HG03432 (cell line): Measurements from ENCODE around the gene SERPINA12.
"Not testable (repeated sequence)": the region's sequence is repeated elsewhere in the genome, so short reads cannot be mapped to it uniquely, and the experiment has no call there.

Source experiments
- ATAC-seq: cut with Tn5 transposase; IDR thresholded peaks from one replicate; pipeline ENCODE4 v1.9.1; 2021; ENCODE audit warnings: mild to moderate bottlenecking, moderate library complexity; ENCODE audit not compliant: unreplicated experiment

Gene SERPINA12

DNA sequence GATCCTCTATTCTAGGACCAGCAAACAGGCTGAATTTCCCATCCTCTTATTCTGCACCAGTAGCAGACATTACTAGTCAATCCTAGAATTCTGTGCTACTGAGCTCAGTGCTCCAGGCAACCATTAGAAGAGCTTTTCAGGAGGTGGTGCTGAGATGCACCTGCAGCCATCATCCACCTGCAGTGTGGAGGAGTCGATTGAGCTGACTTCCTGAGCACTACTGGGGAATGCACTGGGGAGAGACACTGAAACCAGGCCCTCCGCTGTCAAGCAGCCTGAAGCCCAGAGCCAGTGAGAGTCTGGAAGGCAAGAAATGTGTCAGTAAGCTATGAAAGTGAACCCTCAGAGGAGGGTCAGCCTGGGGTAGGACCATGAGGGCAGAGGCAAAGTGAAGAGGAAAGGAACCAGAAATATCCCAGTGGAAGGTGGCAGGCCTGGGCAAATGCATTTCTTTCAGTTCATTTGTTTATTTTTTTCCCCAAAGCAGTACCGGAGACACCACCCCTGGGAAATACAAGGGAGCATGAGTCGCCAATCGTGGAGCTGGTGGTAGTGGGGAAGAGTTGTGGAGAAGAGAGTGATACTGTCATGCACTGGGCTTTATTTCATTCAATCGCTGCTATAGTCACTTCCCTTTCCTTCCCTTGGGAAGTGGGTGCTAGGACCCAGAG is 28.9 kb upstream of the SERPINA12 start:
- no peak for ATAC-seq

- ATAC-seq, result no peak
Observed at GRCh38 chr14:94536836-94537235, 27.6 kb upstream of the SERPINA12 start.

DNA sequence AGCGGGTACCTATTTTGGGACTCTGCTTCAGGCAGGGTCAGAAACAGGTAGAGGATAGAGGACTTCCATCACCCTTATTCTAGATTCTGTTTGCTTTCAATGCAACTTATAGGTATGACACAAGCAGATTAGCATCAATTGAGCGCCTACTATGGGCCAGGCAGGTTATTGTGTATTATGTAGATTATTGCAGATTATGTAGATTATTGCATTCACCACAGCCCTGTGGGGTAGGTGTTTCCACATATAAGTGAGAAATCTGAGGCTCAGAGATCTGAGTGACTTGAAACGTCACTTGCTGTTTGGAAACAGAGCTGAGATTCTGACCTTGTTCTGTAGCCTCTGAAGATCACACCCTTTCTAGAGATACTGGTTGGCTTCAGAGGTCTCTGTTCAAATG is 26.2 kb upstream of the SERPINA12 start:
- no peak for ATAC-seq

DNA sequence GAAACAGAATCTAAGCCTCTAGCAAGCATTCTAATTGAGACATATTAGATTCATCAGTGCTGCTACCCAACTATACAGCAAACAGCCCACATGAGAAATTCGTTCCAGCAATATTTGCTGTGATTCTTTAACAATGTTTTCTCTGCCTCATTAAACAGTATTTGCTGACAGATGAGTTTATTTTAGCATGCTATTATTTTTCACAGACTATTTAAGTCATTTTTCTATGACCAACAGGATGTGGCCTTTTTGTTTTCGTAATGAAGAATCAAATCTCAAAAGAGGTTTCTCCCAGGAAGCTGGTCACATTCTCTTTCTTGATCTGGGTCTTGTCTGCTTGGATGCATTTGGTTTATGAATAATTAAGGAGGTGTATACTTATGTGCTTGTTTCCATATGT is 23.2 kb upstream of the SERPINA12 start:
- ATAC-seq, result no peak

- no peak for ATAC-seq
Observed at GRCh38 chr14:94531187-94531586, 21.9 kb upstream of the SERPINA12 start.

- no peak for ATAC-seq
Observed at GRCh38 chr14:94524093-94524492, 14.8 kb upstream of the SERPINA12 start.

- no peak for ATAC-seq
Observed at GRCh38 chr14:94523265-94523664, 14.0 kb upstream of the SERPINA12 start.

DNA sequence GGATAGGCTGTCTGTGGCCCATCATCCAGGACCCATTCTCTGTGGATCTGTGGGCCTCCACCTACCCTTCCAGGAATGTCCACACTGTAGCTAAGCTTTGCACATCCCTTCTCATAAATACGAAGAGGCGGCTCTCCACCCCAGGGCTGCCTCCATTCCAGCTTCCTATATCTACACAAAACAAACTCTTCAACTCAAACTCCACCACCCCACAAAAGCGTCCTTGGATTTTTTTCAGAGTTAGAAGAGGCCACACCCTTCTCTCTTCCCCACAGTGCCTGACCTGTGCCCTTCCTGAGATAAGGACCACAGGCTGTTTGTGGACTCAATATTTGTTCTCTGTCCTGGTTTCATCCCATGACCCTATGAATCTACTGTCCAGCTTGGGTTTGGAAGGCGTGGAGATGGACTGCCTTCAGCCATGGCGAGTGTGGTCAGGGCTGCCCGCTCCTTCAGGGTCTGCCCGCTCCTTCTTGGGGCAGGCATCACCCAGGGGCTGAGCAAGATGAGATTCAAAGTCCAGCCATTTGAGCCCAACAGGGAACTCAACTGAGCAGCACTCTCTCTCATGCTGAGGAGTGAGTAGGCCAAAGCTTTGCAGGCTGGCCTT is 13.0 kb upstream of the SERPINA12 start:
- no peak for ATAC-seq

- ATAC-seq, result no peak
Observed at GRCh38 chr14:94521375-94522114, 12.3 kb upstream of the SERPINA12 start.

DNA sequence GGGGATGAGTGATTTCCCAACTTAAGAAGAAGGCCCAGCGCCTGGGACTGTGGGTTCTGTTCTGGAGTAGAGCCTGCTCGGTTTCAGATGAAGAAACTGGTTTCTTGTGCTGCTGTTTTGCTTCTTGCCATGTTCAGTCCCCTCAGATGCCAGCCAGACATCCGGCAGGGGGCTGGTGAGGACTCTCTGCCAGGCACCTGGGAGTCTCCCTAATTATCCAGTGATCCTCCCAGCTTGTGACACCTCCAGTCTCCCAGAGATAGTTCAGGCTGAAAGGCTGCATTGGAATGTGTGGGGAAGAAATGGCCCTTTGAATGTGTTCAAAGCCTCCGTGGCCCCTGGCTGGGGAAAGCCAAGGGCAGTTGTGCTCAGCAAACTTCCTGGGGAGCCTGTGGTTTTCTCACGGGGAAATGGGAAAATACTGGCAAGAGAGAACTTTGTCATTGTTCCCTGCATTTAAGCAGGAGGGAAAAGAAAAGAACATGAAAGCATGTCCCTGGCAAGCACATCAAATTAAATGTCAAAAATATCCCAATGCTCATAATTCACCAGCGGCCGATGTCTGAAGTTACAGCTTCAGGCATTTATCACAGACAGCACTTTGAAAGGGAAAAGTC is 8.5 kb upstream of the SERPINA12 start:
- no peak for ATAC-seq

GRCh38 chr14:94517248-94517640 is 8.0 kb upstream of the SERPINA12 start:
- no peak for ATAC-seq

GRCh38 chr14:94515856-94516255 is 6.6 kb upstream of the SERPINA12 start:
- ATAC-seq, result no peak

GRCh38 chr14:94515426-94515825 is 6.2 kb upstream of the SERPINA12 start:
- no peak for ATAC-seq

DNA sequence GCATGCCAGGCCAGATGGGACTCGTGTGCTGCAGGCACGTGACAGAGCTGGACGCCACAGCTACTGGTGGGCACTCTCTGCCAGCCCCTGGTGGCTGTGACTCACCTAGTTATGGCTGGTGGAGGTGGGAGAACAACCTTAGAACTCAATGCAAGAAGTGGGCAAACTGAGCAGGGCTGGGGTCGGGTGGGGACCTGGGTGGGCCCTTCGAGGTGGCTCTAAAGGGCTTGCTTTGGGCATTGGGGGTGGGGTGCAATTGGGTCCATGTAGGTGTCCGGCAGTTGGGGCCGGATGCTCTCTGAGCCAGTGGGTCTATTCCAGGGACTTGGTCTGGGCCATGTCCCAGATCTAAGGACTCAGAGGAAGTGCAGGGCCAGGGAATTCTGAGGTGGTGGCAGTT is 5.1 kb upstream of the SERPINA12 start:
- ATAC-seq, result no peak

DNA sequence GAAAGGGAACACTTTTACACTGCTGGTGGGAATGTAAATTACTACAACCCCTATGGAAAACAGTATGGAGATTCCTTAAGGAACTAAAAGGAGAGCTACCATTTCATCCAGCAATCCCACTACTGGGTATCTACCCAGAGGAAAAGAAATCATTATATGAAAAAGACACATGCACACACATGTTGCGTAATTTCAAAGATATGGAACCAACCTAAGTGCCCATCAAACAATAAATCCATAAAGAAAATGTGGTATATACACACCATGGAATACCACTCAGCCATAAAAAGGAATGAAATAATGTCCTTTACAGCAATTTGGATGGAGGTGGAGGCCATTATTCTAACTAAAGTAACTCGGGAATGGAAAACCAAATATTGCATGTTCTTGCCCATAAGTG is 1.2 kb upstream of the SERPINA12 start:
- ATAC-seq, result not testable (repeated sequence)

- ATAC-seq, result no peak
Observed at GRCh38 chr14:94505641-94506040, 3.6 kb downstream of the SERPINA12 start.

- no peak for ATAC-seq
Observed at GRCh38 chr14:94505206-94505605, 4.1 kb downstream of the SERPINA12 start.

- no peak for ATAC-seq
Observed at GRCh38 chr14:94501588-94502516, 7.4 kb downstream of the SERPINA12 start.

DNA sequence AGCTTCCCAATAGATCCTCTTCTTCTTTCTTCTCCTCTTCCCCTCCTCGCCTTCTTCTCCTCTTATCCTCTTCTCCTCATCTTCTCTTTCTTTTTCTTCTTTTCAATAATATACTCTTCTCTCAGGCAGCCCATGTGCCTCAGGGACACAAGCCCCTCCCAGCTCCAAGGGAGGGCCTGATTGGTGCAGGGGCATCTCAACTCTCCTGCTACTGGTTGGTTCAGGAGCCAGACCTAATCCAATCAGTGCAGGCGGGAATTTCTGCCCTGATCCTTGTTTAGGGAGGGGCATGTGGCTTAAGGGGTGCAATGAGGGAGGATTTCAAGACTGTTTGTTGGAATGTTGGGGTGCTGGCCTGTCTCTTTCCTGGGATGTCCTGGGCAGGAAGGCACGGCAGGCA is 9.0 kb downstream of the SERPINA12 start:
- ATAC-seq, result no peak

DNA sequence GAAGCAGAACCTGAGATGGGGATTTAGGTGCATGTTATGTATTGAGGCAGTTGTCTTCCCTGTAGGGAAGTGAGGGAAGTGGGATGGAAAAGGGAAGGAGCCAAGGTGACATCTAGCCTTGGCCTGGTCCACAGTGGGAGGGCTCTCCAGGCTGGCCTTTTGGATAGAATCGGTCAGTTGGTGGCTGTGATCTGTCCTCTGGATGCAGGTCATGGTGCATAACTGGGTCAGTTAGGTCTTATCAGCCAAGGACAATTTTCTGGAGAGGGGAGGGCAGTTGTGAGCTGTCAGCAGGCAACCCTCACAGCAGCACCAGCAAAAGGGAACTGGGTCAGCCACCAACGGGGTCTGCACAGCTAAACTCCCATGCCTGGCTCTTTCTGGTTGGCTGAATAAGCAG is 9.6 kb downstream of the SERPINA12 start:
- ATAC-seq, result no peak

GRCh38 chr14:94498215-94498614 is 11.1 kb downstream of the SERPINA12 start:
- ATAC-seq, result no peak
